Stimulated activated CD4-positive, alpha-beta T cell treated with anti-CD3 and anti-CD28 coated beads, Interleukin-1b, Interleukin-23, amount 100 ng/mL, for 24 hours (primary cell): ENCODE data around the gene NBAS.

Source experiments
- DNase-seq, 4 experiments: peaks; one replicate each; pipeline ENCODE4 v3.0.0-alpha.2; 2020; ENCODE audit warnings: low read depth in 4 of 4, low spot score in 1 of 4

The NBAS gene

GRCh38 chr2:15146960-15147359 is 414.2 kb downstream of the NBAS start:
- DNase-seq = no peak

DNA sequence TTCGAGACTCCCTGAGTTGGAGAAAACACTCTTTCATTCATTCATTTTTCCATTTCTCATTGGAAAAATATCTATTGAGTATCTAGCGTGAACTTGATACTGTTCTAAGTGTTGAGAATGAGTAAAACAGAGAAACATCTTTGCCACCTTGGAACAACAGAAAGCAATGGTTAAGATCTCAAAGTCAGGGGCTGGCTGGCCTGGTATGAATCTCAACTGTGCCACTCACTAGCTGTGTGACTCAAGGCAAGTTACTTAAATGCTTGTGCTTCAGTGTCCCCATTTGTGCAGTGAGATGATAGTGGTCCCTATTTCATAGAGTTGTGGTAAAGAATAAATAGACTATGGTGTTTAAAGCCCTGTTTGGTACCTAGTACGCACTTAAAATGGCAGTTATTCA is 415.2 kb downstream of the NBAS start:
- DNase-seq = no peak

GRCh38 chr2:15145046-15145817 is 415.9 kb downstream of the NBAS start:
- no peak for DNase-seq

DNA sequence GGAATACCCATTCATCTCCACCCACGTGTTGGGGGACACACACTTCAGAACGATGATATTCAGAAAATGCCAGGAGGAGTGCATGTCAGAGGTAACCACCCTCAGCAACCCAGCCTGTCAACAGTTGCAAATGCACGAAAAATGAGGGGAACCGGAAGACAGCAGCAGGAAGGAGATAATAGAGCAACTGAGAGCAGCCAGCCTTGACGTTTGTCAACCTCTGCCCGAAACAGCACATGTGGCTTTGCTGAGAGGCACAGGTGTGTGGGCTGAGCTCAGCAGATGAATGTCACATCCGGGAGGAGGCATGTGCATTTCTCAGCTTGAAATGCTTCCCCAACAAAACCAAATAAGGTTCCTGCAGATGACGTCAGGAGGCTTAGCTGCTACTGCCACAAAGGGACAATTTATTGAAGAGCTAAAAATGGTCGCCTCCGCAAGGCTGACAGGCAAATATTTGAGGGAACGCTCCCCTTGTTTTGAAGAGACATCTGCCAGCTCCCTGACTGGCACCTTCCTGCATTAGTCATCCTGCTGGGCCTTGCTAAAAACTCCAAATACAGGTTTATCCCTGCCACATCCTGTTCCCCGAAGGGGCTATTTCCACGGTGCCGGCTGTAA is 419.0 kb downstream of the NBAS start:
- peak; percentile 33 to 64 (median 50) for DNase-seq

DNA sequence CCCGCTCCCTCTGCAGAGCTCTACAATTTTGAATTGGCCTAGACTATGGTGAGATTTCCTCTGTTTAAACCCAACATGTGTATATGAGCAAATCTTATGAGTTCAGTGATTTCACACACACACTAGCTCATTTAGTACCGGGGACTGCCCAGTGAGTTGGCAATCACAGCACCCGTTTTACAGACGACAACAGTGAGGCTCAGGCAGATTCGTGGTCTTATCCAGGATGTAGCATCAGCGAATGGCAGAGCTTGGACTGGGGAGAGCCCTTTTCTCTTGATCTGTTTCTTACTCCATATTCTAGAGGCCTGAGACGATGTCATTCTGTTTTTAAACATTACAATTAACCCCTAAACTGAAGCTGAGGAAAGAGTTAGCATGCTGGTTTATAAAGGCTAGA is 419.9 kb downstream of the NBAS start:
- DNase-seq = no peak

DNA sequence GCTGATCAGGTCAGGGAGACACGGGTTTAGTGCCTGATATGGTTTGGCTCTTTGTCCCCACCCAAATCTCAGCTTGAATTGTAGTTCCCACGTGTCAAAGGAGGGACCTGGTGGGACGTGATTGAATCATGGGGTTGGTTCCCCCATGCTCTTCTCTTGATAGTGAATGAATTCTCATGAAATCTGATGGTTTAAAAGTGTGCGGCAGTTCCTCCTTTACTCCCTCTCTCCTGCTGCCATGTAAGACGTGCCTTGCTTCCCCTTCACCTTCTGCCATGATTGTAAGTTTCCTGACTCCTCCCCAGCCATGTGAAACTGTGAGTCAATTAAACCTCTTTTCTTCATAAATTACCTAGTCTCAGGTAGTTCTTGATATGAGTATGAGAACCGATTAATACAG is 424.5 kb downstream of the NBAS start:
- DNase-seq = no peak

DNA sequence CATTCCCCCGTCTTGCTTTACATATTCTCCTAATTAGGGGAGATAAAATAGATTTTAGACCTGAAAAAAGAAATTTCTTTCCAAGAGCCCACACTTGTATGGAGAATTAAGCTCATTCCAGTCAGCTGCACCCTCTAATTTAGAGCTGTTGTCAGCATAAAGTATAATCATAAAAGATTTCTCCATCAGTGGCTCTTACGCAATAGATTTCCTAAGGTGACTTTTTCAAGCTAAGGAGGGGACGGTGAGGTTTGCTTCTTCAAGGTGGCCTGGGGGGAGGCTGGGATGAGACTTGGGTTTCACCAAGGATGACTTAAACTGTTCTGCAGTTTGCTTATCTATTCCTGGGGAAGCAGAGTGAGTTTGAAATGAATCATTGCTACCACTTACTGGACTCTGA is 426.2 kb downstream of the NBAS start:
- DNase-seq = no peak

DNA sequence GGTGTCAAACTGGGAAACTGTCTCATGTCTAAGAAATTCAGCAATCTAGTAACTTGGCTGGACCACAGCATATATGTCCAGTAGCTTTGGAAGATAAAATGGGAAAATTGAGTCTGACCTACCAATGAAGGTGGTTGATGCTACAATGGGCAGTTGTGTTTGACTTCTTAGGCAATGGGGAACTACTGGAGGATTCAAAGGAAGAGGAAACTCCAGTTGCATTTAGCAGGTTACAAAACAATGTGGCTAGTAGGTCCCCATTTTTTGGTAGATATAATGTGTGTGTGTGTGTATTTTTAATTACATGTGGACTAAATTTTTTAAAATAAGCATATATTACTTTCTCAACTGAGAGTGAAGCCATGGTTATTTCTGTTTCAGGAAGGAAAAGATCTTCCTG is 427.7 kb downstream of the NBAS start:
- no peak for DNase-seq

DNA sequence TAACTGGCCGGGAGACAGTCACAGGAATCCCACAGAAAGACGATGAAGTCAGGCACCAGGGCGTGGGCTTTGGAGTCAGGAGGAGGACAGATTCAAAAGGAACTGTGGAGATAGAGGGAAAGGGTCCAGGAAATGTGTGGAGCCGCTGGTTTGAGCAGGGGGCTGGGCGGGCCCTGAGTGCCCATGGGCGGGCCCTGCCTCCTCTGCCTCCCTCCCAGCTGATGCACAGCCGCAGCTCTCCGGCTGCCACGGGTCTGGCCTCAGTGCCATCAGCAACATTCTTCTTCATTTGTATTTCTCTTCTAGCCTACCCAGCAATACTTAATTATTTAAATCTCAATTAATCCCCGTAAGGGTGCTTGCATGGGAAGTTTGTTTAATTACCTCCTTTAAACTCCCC is 432.3 kb downstream of the NBAS start:
- no peak for DNase-seq

DNA sequence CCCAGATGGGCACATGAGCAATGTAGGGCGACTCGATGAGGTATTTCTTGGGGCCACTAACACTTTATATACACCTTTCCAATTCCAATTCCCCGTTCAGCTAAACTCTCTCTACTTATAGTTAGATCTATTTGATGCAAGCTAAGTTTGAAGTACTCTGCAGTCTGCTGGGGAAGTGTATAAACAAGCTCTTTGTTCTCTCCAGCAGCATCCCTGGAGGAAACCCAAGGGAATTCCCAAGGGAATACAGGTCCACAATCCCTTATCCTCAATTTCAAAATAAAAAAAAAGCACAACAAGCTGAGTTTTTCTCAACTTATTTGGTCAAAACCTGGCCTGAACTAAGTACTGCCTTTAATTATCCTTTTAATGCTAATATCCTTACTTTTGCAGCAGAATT is 433.3 kb downstream of the NBAS start:
- DNase-seq = no peak

- no peak for DNase-seq
Observed at GRCh38 chr2:15127301-15127700, 433.8 kb downstream of the NBAS start.

DNA sequence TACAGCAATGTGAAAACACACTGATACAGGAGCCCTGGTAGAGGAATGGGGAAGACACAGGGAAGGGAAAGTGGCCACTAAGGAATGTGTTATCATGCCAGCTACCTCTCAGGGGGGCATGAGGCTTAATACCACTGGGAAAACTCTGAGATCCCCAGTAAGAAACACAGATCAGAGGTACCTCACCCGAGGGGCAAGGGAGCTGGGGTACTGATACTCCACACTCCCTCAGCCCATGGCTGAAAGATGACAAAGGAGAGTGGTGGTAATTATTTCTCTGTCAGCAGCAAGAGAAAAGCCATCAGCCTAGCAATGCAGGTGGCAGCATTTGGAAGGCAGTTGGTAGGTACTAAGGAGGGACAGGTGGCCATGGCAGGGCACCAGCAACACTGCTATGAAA is 434.8 kb downstream of the NBAS start:
- DNase-seq = no peak

- DNase-seq = no peak
Observed at GRCh38 chr2:15122915-15123314, 438.2 kb downstream of the NBAS start.

DNA sequence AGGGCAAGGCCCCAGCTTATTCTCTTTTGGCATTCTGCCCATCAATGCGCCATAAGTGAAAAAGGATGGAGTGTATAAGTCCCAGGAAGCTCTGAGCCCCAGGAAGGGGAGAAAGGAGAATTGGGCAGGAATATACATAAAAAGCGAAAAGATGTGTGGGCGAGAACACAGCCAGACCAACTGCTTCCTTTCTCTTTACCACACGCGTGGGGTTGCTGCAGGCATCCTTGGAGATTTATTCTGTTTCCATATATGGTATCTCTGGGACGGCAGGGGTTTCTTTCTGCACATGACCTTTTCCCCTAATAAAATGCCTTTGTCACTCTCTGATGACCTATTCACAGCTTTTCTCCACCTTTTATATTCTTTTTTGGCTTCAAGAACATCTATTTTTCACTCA is 440.5 kb downstream of the NBAS start:
- DNase-seq = no peak

GRCh38 chr2:15119722-15120175 is 441.4 kb downstream of the NBAS start:
- DNase-seq = no peak

DNA sequence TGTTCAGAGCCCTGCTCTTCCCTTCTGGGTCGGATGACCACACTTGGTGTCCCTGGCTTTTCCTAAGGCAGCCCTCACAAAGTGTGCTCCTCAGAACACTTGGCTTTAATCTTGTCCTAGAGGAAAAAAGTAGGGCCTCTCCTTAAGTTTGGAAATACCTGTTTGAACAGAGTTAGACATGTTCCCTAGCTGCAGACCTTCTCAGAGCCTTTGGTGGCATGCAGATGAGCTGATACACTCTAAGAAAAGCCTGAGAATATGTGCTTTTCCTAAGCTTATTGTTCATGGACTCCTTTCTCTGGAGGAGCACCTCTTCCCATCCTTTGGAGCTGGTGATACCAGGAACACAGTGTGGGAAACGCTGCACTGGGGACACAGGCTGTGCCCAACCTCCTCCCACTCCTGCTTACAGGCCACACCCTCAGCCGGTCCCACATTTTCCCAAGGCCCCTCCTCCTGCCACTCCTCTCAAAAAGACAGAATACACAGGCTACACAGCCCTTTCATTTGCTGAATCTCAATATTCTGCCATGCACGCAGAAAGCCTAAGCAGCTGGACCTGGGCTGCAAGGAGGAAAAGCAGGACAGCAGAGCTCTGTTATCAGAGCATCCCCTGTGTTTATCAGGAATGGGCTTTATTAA is 443.6 kb downstream of the NBAS start:
- no peak for DNase-seq
